ENCODE data around the gene SEC23IP. TPM values are rescaled to one million over a fixed set of nuclear protein-coding genes. Genes with fewer than 3 reads are reported as not detected.
A peak's percentile ranks its signal among the peaks of the same experiment; 100 is the strongest.
"Not testable (repeated sequence)": the region's sequence is repeated elsewhere in the genome, so short reads cannot be mapped to it uniquely, and the experiment has no call there.

The SEC23IP gene
- polyA plus RNA-seq, 2 donors, result 7.9 to 8.0 TPM

DNA sequence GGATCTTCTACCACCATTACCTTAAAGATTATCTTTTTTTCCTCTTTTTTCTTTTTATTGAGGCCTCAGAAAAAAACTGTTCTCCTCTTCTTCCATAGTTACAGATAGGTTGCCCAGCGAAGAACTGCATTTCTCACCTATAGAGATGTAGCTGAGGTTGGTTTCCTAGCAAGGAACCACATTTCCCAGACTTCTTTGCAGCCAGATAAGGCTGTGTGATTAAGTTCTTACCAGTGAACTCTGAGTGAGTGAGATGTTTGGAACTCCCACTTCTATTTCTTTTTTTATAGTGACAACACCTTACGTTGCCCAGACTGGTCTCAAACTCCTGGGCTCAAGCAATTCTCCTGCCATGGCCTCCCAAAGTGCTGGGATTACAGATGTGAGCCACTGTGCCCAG lies 14.0 kb upstream of the SEC23IP start:
- Histone ChIP-seq H3K36me3 (ENCODE audit: control insufficient read depth in 2 of 2, insufficient read depth in 2 of 2, low read length in 1 of 2) (no peaks in the 10 kb centered on the region), H3K4me3 (ENCODE audit: low read depth in 1 of 2, low read length in 2 of 2) (no peak overlapping the region), H3K27ac (ENCODE audit: low read depth in 2 of 2, low read length in 1 of 2) (no peak overlapping the region), H3K9me3 (ENCODE audit: control insufficient read depth in 2 of 2, insufficient read depth in 1 of 2, low read depth in 1 of 2, low read length in 1 of 2) (no peaks in the 10 kb centered on the region), H3K27me3 (ENCODE audit: control insufficient read depth in 1 of 2, insufficient read depth in 2 of 2, low read length in 2 of 2) (no peaks in the 10 kb centered on the region), H3K4me1 (ENCODE audit: control insufficient read depth in 2 of 2, insufficient read depth in 2 of 2, low read length in 1 of 2) (no peaks in the 10 kb centered on the region)
- 61 to 80% methylated on average over 2 of the region's 2 CpGs for WGBS, 2 donors

DNA sequence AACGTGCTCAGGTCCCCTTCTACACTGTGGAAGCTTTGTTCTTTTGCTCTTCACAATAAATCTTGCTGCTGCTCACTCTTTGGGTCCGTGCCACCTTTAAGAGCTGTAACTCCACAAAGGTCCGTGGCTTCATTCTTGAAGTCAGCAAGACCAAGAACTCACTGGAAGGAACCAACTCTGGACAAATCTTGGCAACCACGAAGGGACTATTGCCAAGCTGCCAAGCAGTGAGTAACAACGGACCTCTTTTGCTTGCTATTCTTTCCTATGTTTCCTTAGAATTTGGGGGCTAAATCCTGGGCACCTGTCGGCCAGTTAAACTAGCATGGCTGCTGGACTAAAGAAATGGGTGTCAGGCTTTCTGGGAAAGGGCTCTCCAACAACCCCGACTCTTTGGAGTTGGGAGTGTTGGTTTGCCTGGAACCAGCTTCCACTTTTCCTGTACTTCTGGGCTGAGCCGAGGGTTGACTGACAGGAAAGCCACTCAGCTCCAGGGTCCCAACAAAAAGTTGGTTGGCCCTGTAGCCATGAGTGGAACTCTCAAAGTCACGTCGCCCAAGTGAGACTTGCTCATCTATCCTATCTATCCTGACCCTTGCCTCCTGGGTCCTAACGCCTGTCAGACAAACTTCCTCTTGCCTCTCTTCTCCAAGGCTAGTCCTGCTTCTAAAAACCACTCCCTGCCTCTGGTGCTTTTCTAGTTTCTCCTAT lies 8.5 kb upstream of the SEC23IP start:
- not testable (repeated sequence) for H3K9me3 ChIP-seq (ENCODE audit: control insufficient read depth in 2 of 2, insufficient read depth in 1 of 2, low read depth in 1 of 2, low read length in 1 of 2); H3K4me1 ChIP-seq (ENCODE audit: control insufficient read depth in 2 of 2, insufficient read depth in 2 of 2, low read length in 1 of 2); H3K4me3 ChIP-seq (ENCODE audit: low read depth in 1 of 2, low read length in 2 of 2); H3K27me3 ChIP-seq (ENCODE audit: control insufficient read depth in 1 of 2, insufficient read depth in 2 of 2, low read length in 2 of 2); H3K36me3 ChIP-seq (ENCODE audit: control insufficient read depth in 2 of 2, insufficient read depth in 2 of 2, low read length in 1 of 2); H3K27ac ChIP-seq (ENCODE audit: low read depth in 2 of 2, low read length in 1 of 2)
- WGBS, 2 donors, result 80 to 84% methylated on average over 11 of the region's 11 CpGs

DNA sequence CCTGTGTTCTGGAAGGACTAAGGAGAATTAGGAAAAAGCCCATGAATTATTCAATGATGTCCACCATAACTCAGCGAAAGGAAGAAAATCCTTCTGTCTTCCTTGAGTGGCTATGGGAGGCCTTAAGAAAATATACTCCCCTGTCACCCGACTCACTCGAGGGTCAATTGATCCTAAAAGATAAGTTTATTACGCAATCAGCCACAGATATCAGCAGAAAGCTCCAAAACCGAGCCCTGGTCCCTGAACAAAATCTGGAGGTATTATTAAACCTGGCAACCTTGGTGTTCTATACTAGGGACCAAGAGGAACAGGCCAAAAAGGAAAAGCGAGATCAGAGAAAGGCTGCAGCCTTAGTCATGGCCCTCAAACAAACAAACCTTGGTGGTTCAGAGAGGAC lies 6.5 kb upstream of the SEC23IP start:
- H3K4me3 ChIP-seq (ENCODE audit: low read depth in 1 of 2, low read length in 2 of 2); H3K27me3 ChIP-seq (ENCODE audit: control insufficient read depth in 1 of 2, insufficient read depth in 2 of 2, low read length in 2 of 2); H3K9me3 ChIP-seq (ENCODE audit: control insufficient read depth in 2 of 2, insufficient read depth in 1 of 2, low read depth in 1 of 2, low read length in 1 of 2); H3K27ac ChIP-seq (ENCODE audit: low read depth in 2 of 2, low read length in 1 of 2); H3K36me3 ChIP-seq (ENCODE audit: control insufficient read depth in 2 of 2, insufficient read depth in 2 of 2, low read length in 1 of 2); H3K4me1 ChIP-seq (ENCODE audit: control insufficient read depth in 2 of 2, insufficient read depth in 2 of 2, low read length in 1 of 2): not testable (repeated sequence)
- WGBS, 2 donors, result 81 to 92% methylated on average over 6 of the region's 6 CpGs

DNA sequence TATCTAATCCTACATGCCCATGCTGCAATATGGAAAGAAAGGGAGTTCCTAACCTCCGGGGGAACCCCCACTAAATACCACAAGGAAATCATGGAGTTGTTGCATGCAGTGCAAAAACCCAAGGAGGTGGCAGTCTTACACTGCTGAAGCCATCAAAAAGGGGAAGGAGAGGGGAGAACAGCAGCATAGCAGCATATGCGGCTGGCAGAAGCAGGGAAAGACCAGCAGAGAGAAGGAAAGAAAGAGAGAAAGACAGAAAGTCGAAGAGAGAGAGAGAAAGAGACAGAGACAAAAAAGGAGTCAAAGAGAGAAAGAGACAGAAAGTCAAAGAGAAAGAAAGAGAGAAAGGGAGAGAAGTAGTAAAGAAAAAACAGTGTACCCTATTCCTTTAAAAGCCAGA lies 3.8 kb upstream of the SEC23IP start:
- 76 to 78% methylated on average over 3 of the region's 3 CpGs for WGBS, 2 donors
- not testable (repeated sequence) for H3K27ac ChIP-seq (ENCODE audit: low read depth in 2 of 2, low read length in 1 of 2); H3K4me1 ChIP-seq (ENCODE audit: control insufficient read depth in 2 of 2, insufficient read depth in 2 of 2, low read length in 1 of 2); H3K36me3 ChIP-seq (ENCODE audit: control insufficient read depth in 2 of 2, insufficient read depth in 2 of 2, low read length in 1 of 2); H3K27me3 ChIP-seq (ENCODE audit: control insufficient read depth in 1 of 2, insufficient read depth in 2 of 2, low read length in 2 of 2); H3K9me3 ChIP-seq (ENCODE audit: control insufficient read depth in 2 of 2, insufficient read depth in 1 of 2, low read depth in 1 of 2, low read length in 1 of 2); H3K4me3 ChIP-seq (ENCODE audit: low read depth in 1 of 2, low read length in 2 of 2)

DNA sequence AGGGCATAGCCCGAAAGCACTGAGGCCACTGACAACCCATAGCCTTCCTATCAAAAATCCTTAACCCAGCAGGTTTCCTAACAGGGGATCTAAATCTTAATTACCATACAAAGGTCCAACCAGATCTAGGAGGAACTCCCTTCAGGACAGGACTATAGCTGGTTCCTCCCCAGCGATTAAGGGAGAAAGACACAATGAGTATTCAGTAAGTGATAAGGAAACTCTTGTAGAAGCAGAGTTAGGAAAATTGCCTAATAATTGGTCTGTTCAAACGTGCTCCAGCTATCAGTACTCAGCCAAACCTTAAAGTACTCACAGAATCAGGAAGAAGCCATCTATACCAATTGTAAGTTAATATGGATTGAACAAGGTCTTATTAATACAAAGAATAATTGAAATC lies 3.3 kb upstream of the SEC23IP start:
- not testable (repeated sequence) for H3K36me3 ChIP-seq (ENCODE audit: control insufficient read depth in 2 of 2, insufficient read depth in 2 of 2, low read length in 1 of 2); H3K4me1 ChIP-seq (ENCODE audit: control insufficient read depth in 2 of 2, insufficient read depth in 2 of 2, low read length in 1 of 2); H3K27ac ChIP-seq (ENCODE audit: low read depth in 2 of 2, low read length in 1 of 2); H3K4me3 ChIP-seq (ENCODE audit: low read depth in 1 of 2, low read length in 2 of 2); H3K27me3 ChIP-seq (ENCODE audit: control insufficient read depth in 1 of 2, insufficient read depth in 2 of 2, low read length in 2 of 2); H3K9me3 ChIP-seq (ENCODE audit: control insufficient read depth in 2 of 2, insufficient read depth in 1 of 2, low read depth in 1 of 2, low read length in 1 of 2)
- 56 to 61% methylated on average over 3 of the region's 3 CpGs for WGBS, 2 donors

DNA sequence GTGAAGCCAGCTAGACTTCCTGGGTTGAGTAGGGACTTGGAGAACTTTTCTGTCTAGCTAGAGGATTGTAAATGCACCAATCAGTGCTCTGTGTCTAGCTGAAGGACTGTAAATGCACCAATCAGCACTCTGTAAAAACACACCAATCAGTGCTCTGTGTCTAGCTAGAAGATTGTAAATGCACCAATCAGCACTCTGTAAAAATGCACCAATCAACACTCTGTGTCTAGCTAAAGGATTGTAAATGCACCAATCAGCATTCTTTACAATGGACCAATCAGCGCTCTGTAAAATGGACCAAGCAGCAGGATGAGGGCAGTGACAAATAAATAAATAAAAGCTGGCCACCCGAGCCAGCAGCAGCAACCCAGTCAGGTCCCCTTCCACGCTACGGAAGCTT lies 2.2 kb upstream of the SEC23IP start:
- not testable (repeated sequence) for H3K4me1 ChIP-seq (ENCODE audit: control insufficient read depth in 2 of 2, insufficient read depth in 2 of 2, low read length in 1 of 2); H3K27me3 ChIP-seq (ENCODE audit: control insufficient read depth in 1 of 2, insufficient read depth in 2 of 2, low read length in 2 of 2); H3K9me3 ChIP-seq (ENCODE audit: control insufficient read depth in 2 of 2, insufficient read depth in 1 of 2, low read depth in 1 of 2, low read length in 1 of 2); H3K36me3 ChIP-seq (ENCODE audit: control insufficient read depth in 2 of 2, insufficient read depth in 2 of 2, low read length in 1 of 2); H3K27ac ChIP-seq (ENCODE audit: low read depth in 2 of 2, low read length in 1 of 2); H3K4me3 ChIP-seq (ENCODE audit: low read depth in 1 of 2, low read length in 2 of 2)
- 80 to 87% methylated on average over 4 of the region's 4 CpGs for WGBS, 2 donors

DNA sequence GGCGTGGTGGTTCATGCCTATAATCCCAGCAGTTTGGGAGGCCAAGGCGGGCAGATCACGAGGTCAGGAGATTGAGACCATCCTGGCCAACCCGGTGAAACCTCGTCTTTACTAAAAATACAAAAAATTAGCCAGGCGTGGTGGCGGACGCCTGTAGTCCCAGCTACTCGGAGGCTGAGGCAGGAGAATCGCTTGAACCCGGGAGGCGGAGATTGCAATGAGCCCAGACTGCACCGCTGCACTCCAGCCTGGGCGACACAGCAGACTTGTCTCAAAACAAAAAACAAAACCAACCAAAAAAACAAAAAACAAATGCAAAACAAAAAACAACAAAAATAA lies 712 bp upstream of the SEC23IP start:
- 52 to 56% methylated on average over 14 of the region's 14 CpGs for WGBS, 2 donors
- not testable (repeated sequence) for H3K27ac ChIP-seq (ENCODE audit: low read depth in 2 of 2, low read length in 1 of 2); H3K27me3 ChIP-seq (ENCODE audit: control insufficient read depth in 1 of 2, insufficient read depth in 2 of 2, low read length in 2 of 2); H3K36me3 ChIP-seq (ENCODE audit: control insufficient read depth in 2 of 2, insufficient read depth in 2 of 2, low read length in 1 of 2); H3K9me3 ChIP-seq (ENCODE audit: control insufficient read depth in 2 of 2, insufficient read depth in 1 of 2, low read depth in 1 of 2, low read length in 1 of 2)
- H3K4me1 ChIP-seq (ENCODE audit: control insufficient read depth in 2 of 2, insufficient read depth in 2 of 2, low read length in 1 of 2), result peaks cover 7 to 11% of the 10 kb centered on the region in 2 donors
- H3K4me3 ChIP-seq (ENCODE audit: low read depth in 1 of 2, low read length in 2 of 2), result peak overlapping the region in 1 of 2 donors; percentile 98

DNA sequence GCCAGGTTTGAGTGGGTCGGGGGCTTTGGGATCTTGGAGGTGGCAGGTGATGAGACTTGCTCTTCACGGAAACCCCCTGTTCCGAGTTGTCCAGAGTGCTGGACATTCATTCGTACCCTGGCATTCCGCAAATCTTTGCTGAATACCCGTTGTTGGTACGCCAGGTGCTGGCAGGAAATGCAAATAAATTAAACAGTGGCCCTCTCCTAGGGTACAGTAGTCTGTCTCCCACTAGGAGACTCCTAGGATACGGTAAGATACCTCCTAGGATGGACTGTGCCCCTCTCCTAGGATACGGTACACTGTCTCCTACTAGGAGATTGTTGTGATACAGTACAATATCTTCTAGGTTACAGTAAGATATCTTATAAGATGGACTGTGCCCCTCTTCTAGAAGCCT lies 544 bp downstream of the SEC23IP start:
- H3K4me3 ChIP-seq (ENCODE audit: low read depth in 1 of 2, low read length in 2 of 2), result peak overlapping the region; percentile 82 to 98
- 4 to 5% methylated on average over 9 of the region's 9 CpGs for WGBS, 2 donors
- peak overlapping the region; percentile 60 to 81 for H3K27ac ChIP-seq (ENCODE audit: low read depth in 2 of 2, low read length in 1 of 2)
- no peaks in the 10 kb centered on the region for H3K9me3 ChIP-seq (ENCODE audit: control insufficient read depth in 2 of 2, insufficient read depth in 1 of 2, low read depth in 1 of 2, low read length in 1 of 2)
- peaks cover 7 to 11% of the 10 kb centered on the region in 2 donors for H3K4me1 ChIP-seq (ENCODE audit: control insufficient read depth in 2 of 2, insufficient read depth in 2 of 2, low read length in 1 of 2)
- H3K36me3 ChIP-seq (ENCODE audit: control insufficient read depth in 2 of 2, insufficient read depth in 2 of 2, low read length in 1 of 2), result no peaks in the 10 kb centered on the region
- no peaks in the 10 kb centered on the region for H3K27me3 ChIP-seq (ENCODE audit: control insufficient read depth in 1 of 2, insufficient read depth in 2 of 2, low read length in 2 of 2)

DNA sequence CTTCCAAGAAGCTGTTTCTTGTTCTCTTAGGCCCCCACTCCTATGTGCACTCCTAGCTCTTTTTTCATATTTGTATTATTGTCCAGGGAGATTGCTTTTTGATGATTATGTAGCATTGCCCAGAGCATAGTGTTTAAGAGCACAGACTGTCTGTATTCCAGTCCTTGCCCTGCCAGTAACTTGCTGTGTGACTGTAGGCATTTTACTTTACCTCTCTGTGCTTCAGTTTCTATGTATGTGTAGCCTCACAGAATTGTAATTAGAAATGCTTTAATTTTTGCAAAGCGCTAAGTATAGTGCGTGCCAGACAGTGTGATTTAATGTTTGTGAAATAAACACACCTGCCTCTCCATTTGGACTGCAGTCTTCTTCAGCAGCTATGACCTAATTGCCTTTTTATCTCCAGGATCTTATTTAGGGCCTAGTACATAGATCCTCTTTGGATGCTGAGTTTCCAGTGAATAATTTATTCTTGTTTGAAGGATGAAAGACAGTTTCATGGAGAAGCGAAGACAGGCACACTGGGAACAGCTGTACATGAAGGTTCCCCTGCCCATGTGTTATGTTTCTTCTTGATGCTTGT lies 1.4 kb downstream of the SEC23IP start:
- Histone ChIP-seq H3K27ac (ENCODE audit: low read depth in 2 of 2, low read length in 1 of 2) (no peak overlapping the region), H3K27me3 (ENCODE audit: control insufficient read depth in 1 of 2, insufficient read depth in 2 of 2, low read length in 2 of 2) (no peaks in the 10 kb centered on the region), H3K9me3 (ENCODE audit: control insufficient read depth in 2 of 2, insufficient read depth in 1 of 2, low read depth in 1 of 2, low read length in 1 of 2) (no peaks in the 10 kb centered on the region), H3K36me3 (ENCODE audit: control insufficient read depth in 2 of 2, insufficient read depth in 2 of 2, low read length in 1 of 2) (no peaks in the 10 kb centered on the region), H3K4me1 (ENCODE audit: control insufficient read depth in 2 of 2, insufficient read depth in 2 of 2, low read length in 1 of 2) (peaks cover 7 to 11% of the 10 kb centered on the region in 2 donors), H3K4me3 (ENCODE audit: low read depth in 1 of 2, low read length in 2 of 2) (no peak overlapping the region)
- WGBS, 2 donors, result 84 to 94% methylated on average over 3 of the region's 3 CpGs

DNA sequence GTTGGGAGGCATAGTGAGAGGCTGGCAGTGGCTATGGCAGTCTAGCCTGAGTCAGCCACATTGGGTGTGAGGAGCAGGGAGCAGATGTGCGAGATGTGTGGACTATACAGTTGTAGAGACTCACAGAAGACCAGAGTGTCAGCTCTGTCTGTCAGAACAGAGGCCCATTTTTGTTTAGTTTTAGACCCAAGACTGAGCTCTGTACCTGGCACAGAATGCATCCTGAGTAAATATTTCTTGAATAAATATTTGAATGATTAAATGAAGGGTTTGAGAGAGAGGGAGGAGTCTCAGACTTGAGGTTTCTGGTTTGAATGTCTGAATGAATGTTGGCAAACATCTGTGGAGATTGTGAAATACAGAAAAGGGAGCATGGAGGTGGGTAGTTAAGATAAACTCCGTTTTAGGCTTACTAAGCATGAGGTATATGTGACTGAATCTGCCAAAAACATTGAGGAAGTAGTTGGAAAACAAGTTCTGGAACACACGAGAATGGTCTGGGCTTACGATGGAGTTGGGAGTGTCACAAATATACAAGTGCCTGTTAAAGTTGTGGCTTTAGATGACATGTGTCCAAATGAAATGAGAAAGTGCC lies 3.6 kb downstream of the SEC23IP start:
- peak overlapping the region; percentile 45 to 77 for H3K27ac ChIP-seq (ENCODE audit: low read depth in 2 of 2, low read length in 1 of 2)
- peaks cover 0 to 2% of the 10 kb centered on the region in 2 donors for H3K36me3 ChIP-seq (ENCODE audit: control insufficient read depth in 2 of 2, insufficient read depth in 2 of 2, low read length in 1 of 2)
- no peaks in the 10 kb centered on the region for H3K9me3 ChIP-seq (ENCODE audit: control insufficient read depth in 2 of 2, insufficient read depth in 1 of 2, low read depth in 1 of 2, low read length in 1 of 2)
- WGBS, 2 donors, result 19% methylated on average over 4 of the region's 4 CpGs
- H3K27me3 ChIP-seq (ENCODE audit: control insufficient read depth in 1 of 2, insufficient read depth in 2 of 2, low read length in 2 of 2), result no peaks in the 10 kb centered on the region
- H3K4me1 ChIP-seq (ENCODE audit: control insufficient read depth in 2 of 2, insufficient read depth in 2 of 2, low read length in 1 of 2), result peaks cover 7 to 11% of the 10 kb centered on the region in 2 donors
- no peak overlapping the region for H3K4me3 ChIP-seq (ENCODE audit: low read depth in 1 of 2, low read length in 2 of 2)
